DMS53 treated with DMSO at 0.1 percent for 48 hours (cell line): ENCODE results near the gene TRAF2.

ENCODE experiments used
- DNase-seq: peaks from one replicate; lab custom pipeline; 2025; ENCODE audit not compliant: unreplicated experiment; lab: John Stamatoyannopoulos, UW

TRAF2 gene

GRCh38 chr9:136973618-136974617 lies 87.6 kb downstream of the TRAF2 start:
- DNase-seq = no peak

GRCh38 chr9:136974817-136975535 lies 88.7 kb downstream of the TRAF2 start:
- DNase-seq = no peak

GRCh38 chr9:136975644-136976043 lies 89.3 kb downstream of the TRAF2 start:
- DNase-seq = no peak
